Stimulated activated memory B cell treated with anti-CD40 and anti-IgM and Interleukin-4, amounts not matched to agents 10 μg/mL and 1 μg/mL and 100 μg/mL, for 72 hours (primary cell): ENCODE measurements around the gene KRTAP5-2.

Source experiments
- ATAC-seq: fragments of 150-1000 bp; cut with Tn5 transposase; 2 replicates; pipeline ENCODE4 v1.10.0; 2021
- H3K27ac Mint-ChIP-seq: one replicate; pipeline ENCODE4 v1.8.0; 2022; ENCODE audit warnings: mild to moderate bottlenecking, mixed read lengths
- H3K27me3 Mint-ChIP-seq: one replicate; pipeline ENCODE4 v1.8.0; 2022; ENCODE audit warnings: mixed read lengths
- H3K36me3 Mint-ChIP-seq: one replicate; pipeline ENCODE4 v1.8.0; 2022; ENCODE audit warnings: mixed read lengths
- H3K4me1 Mint-ChIP-seq: one replicate; pipeline ENCODE4 v1.8.0; 2022; ENCODE audit warnings: mixed read lengths
- H3K4me3 Mint-ChIP-seq: one replicate; pipeline ENCODE4 v1.8.0; 2022; ENCODE audit warnings: mild to moderate bottlenecking, moderate library complexity, mixed read lengths
- H3K9me3 Mint-ChIP-seq: one replicate; pipeline ENCODE4 v1.8.0; 2022; ENCODE audit warnings: mixed read lengths

The KRTAP5-2 gene

DNA sequence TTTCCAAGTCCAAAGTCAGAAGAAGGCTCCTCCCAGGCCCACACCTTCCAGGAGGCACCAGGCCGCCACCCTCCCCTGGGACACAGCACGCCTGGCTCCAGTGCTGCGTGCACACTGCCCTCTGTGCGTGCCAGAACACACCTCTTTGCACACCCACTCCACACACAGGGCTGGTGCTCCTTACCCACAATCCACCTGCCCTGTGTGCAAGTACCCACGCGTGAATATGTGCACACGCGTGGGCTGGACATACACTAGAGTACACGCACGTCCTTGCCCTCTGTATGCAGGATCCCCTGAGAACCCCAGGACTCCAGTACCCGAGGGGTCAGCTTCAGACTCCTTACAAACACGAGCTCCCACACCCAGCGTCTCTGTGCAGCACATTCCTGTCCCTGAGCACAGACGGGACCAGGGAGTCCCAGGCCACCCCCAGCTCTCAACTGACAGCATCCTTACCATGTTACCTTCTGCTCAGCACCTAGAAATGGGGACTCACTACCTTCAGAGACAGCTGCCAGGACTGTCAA is 28.8 kb downstream of the KRTAP5-2 start:
- ATAC-seq, result no peak
- Mint-ChIP-seq H3K4me3 (no peak overlapping the region), H3K9me3 (no peaks in the 10 kb centered on the region), H3K4me1 (peaks cover 30% of the 10 kb centered on the region), H3K36me3 (no peaks in the 10 kb centered on the region), H3K27ac (no peak overlapping the region), H3K27me3 (peaks cover 17% of the 10 kb centered on the region)

DNA sequence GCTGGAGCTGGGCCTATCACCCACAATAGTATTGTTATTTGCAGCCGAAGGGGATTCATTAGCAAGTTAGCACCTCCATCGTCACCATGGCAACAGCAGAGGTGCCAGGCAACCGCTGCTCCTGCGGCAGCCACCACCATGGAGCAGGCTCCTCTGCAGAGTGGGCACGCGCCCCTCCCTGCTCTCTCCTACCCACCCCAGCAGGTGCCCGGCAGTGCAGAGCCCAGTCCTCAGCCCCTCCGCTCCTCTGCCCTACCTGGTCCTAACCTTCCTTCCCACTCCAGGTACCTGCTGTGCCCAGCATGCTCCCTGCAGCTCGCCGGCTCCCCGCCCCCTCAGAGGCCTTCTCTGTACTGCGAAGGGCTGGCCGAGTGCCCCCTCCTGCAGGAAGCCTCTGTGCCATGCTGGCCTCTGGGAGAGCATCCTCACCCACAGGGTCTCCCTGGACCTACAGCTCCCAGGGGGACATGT is 29.6 kb downstream of the KRTAP5-2 start:
- H3K27me3 Mint-ChIP-seq, result peaks cover 17% of the 10 kb centered on the region
- H3K4me3 Mint-ChIP-seq, result no peak overlapping the region
- no peaks in the 10 kb centered on the region for H3K36me3 Mint-ChIP-seq
- H3K27ac Mint-ChIP-seq, result no peak overlapping the region
- ATAC-seq, result no peak
- peaks cover 22% of the 10 kb centered on the region for H3K4me1 Mint-ChIP-seq
- no peaks in the 10 kb centered on the region for H3K9me3 Mint-ChIP-seq

DNA sequence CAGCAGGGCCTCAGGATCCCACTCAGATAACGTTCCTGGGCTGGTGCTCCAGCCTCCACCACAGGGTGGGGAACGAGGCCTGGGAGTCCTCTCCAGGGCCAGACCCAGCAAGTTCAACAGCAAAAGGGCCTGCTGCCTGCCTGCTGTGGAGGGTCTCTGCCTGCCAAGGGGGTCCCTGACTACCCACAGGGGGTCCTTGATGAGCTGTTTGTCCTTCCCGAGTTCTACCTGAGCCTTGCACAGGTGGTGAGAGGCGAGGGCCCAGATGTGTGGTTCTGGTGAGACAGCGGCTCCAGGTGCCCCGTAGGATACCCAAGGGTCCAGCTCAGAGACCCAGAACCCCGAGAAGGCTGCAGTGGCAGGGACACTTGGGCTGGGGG is 30.4 kb downstream of the KRTAP5-2 start:
- Mint-ChIP-seq H3K27me3 (peaks cover 17% of the 10 kb centered on the region), H3K27ac (no peak overlapping the region), H3K4me1 (peaks cover 18% of the 10 kb centered on the region)

DNA sequence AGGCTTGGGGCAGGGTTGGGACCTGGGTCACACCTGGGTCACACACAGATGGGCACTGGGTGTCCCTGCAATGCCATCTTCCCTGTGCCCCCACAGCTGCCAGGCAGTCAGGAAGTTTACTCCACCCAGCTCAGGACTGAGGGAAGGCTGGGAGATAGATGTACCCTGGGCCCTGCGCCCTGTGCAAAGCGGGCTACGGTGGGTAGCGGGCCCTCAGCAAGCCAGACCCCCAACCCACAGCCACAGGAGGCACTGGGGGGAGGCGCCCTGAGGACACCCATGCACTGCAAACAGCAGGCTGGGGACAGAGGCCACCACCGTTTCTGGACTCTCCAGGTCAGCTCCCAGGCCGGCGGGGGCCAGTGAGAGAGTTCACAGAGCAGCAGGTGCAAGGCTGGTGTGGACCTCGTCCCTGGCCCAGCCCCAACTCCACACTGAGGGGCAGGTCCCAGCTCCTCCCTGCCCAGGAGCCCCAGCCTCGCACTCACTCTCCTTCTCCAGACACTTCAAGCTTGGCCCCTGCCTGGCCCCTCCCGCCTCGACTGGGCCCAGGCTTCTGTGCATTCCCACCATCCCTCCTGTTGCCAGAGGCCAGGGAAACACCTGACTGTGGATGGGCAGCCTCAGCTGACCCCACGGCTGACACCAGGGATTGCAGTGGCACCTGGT is 30.9 kb downstream of the KRTAP5-2 start:
- H3K27me3 Mint-ChIP-seq, result peaks cover 17% of the 10 kb centered on the region
- H3K27ac Mint-ChIP-seq, result no peak overlapping the region
- H3K9me3 Mint-ChIP-seq, result no peaks in the 10 kb centered on the region
- H3K4me1 Mint-ChIP-seq, result peaks cover 18% of the 10 kb centered on the region
- ATAC-seq, result no peak
- H3K4me3 Mint-ChIP-seq, result no peak overlapping the region
- no peaks in the 10 kb centered on the region for H3K36me3 Mint-ChIP-seq

More for the DNA sequence above, 30.4 kb downstream of the KRTAP5-2 start:
- H3K36me3 Mint-ChIP-seq, result no peaks in the 10 kb centered on the region
- H3K9me3 Mint-ChIP-seq, result no peaks in the 10 kb centered on the region
- no peak overlapping the region for H3K4me3 Mint-ChIP-seq
- ATAC-seq, result no peak

DNA sequence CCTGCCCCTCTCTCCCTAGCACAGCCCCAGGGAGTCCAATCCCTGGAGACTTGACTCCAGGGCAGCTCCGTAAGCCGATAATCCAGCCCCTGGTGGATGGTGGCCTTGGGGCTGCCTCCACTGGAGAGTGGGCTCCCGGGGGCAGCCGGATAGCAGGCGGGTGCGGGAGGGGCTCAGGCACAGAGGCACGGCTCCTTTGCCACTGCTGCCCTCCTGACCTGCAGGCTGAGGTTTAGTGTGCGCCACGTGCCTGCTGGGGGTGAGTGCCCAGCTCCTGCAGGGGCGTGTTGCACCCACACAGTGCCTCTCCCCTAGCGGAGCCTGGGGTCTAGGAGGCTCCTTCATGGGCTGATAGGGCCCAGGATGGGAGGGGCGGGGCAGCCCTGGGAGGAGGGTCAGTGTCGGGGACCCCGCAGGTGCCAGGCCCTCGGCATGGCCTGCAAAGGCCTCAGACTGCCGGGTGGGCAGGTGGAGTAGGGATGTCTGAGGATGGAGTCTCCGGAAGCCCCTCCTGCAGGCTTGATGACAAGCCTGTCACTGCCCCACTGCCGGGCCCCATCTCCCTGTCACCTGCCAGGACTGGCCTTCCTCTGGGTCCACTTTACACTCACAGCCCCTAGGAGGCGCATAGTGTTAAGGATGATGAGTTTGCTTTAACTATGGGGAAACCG is 31.6 kb downstream of the KRTAP5-2 start:
- Mint-ChIP-seq H3K9me3 (no peaks in the 10 kb centered on the region), H3K36me3 (no peaks in the 10 kb centered on the region), H3K4me1 (peaks cover 18% of the 10 kb centered on the region), H3K27me3 (peaks cover 23% of the 10 kb centered on the region), H3K4me3 (no peak overlapping the region), H3K27ac (no peak overlapping the region)
- ATAC-seq, result no peak

DNA sequence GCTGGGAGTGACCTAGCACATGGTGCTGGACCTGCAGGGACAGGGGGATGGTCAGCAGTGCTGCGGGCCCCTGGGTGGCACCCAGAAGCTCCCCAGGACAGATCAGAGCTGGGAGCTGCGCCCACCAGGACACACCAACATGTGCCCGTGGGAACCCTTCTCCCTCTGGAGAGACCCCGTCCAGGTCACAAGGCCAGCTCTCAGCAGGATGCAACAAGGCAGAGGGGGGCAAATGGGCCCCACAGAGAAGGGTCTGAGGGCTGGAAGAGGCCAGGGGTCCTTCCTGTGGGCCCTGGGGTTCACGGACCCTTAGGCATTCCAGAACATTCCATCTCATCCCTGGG is 32.2 kb downstream of the KRTAP5-2 start:
- Mint-ChIP-seq H3K9me3 (no peaks in the 10 kb centered on the region), H3K27me3 (peaks cover 25% of the 10 kb centered on the region), H3K27ac (no peak overlapping the region), H3K36me3 (no peaks in the 10 kb centered on the region), H3K4me1 (peaks cover 18% of the 10 kb centered on the region), H3K4me3 (no peak overlapping the region)
- ATAC-seq, result no peak

DNA sequence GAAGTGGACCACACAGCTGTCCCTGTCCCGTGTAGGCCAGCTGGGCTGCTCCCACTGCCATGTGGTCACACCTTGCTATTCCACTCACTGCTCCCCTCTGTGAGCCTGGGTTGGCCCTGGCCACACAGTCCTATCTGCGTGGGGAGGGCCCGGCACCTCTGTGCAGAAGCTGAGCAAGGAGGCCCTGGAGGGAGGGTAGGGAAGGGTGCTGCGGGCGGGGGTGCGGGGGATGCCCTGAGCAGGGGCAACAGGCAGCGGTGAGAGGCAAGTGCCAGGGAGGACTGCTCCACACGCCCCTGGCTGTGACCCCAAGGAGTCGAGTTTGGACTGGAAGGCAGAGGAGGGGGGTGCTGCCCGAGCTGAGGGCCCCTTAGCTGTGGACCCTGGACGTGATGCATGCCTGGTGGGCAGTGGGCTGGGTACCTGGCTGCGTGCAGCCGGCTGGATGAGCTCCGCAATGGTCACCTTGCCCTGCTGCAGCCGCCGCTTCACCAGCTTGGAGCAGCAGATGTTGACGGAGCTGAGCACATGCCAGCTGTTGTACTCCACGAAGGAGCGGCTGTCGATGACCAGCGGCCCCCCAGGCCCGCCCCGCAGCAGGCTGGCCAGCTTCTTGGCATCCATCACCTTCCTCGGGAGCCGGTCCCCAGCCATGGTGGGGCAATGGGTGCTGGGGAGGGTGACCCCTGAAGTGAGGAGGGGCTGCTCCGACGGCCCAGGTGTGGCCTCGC is 32.8 kb downstream of the KRTAP5-2 start:
- no peaks in the 10 kb centered on the region for H3K36me3 Mint-ChIP-seq
- H3K4me1 Mint-ChIP-seq, result peaks cover 13% of the 10 kb centered on the region
- ATAC-seq, result no peak
- H3K9me3 Mint-ChIP-seq, result no peaks in the 10 kb centered on the region
- H3K27me3 Mint-ChIP-seq, result peaks cover 25% of the 10 kb centered on the region
- H3K4me3 Mint-ChIP-seq, result no peak overlapping the region
- no peak overlapping the region for H3K27ac Mint-ChIP-seq

DNA sequence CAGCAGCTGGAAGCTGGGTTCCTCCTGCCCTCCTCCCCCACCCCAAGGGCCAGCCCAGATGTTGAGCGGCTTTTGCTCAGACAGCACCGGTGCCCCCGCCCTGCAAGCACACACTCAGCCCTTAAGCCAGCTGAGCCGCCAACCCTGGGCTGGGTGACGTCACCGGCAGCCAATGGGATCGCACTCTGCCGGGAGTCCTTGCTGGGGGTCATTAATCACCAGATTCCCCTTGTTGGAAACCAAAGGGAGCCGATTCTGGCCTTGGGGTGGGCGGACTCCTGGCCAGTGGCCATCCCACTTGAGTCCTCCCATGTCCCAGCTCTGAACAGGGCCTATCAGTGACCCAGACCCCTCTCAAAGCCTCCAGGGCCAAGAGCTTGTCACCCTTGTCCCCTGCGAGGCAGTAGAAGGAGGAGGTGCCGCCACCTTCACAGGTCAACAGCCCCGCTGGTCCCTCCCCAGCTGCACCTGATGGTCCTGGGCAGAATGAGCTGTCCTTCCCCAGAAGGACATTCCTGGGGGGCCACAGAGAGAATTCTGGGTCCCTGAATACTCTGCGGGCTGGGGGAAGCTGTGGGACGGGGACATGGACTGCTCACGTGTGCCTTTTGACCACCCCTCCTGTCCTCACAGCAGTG is 33.4 kb downstream of the KRTAP5-2 start:
- Mint-ChIP-seq H3K27me3 (peaks cover 25% of the 10 kb centered on the region), H3K9me3 (no peaks in the 10 kb centered on the region), H3K36me3 (no peaks in the 10 kb centered on the region), H3K4me1 (peaks cover 8% of the 10 kb centered on the region), H3K27ac (no peak overlapping the region), H3K4me3 (no peak overlapping the region)
- no peak for ATAC-seq

DNA sequence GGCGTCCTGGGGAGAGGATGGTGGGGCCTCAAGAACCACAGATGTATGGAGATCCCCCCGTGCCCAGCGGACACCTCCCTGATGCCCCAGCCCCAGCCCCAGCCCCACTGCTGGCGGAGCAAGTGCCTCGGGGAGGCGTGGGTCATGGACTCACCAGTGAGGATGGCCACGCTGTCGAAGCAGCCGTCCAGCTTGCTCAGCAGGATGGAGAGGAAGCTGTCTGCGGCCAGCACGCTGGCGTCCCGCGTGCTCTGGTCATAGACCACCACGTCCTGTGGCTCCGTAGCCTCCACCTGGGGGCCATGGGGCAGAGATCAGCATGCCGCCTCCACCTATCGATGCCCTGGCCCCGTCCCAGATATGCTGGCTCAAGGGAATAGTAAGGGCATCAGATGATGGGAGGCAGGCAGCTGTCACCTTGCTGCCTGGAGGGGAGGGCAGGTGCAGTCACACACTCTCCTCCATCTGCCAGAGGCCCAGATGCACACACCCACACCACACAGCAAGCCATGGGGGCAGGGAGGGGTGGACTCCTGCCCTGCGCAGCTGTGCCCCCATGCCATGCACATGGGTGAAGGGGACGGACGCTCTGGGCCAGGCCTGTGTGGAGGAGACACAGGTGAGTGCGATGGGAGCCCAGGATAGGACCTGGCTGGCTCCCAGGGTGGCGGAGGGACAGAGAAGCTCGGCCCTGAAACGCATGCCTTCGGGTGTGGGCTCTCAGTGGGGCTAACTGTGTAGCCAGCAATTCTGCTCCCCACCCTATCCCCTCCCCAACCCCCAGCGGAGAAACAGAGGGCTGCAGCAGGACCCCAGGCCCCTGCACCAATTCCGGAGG is 34.2 kb downstream of the KRTAP5-2 start:
- ATAC-seq, result no peak
- Mint-ChIP-seq H3K27me3 (peaks cover 32% of the 10 kb centered on the region), H3K4me3 (no peak overlapping the region), H3K4me1 (peaks cover 9% of the 10 kb centered on the region), H3K36me3 (no peaks in the 10 kb centered on the region), H3K9me3 (no peaks in the 10 kb centered on the region), H3K27ac (no peak overlapping the region)

DNA sequence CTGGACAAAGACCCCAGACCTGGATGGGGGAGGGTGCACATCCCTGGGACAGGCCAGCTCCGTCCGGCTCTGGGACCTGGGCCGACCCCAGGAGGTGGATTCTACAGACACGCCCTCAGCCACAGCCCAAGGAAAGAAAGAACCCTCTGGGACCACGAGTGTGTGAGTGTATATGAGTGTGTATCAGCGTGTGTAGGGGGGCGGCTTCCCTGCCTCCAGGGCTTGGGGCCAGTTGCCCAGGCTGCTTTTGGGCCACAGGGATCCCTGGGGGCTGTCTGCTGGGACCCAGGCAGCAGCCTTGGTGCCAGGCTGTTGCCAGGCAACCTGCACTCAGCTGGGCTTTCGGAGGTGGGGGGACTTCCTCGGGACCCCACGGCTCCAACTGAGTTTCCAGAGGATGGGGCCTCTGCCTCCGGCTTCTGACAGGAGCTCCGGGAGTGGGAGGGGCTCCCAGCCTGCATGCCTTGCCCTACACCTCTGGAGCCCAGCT is 34.9 kb downstream of the KRTAP5-2 start:
- H3K4me1 Mint-ChIP-seq, result peaks cover 14% of the 10 kb centered on the region
- no peak overlapping the region for H3K4me3 Mint-ChIP-seq
- H3K27ac Mint-ChIP-seq, result no peak overlapping the region
- no peaks in the 10 kb centered on the region for H3K9me3 Mint-ChIP-seq
- no peaks in the 10 kb centered on the region for H3K36me3 Mint-ChIP-seq
- peaks cover 36% of the 10 kb centered on the region for H3K27me3 Mint-ChIP-seq
- ATAC-seq, result no peak

DNA sequence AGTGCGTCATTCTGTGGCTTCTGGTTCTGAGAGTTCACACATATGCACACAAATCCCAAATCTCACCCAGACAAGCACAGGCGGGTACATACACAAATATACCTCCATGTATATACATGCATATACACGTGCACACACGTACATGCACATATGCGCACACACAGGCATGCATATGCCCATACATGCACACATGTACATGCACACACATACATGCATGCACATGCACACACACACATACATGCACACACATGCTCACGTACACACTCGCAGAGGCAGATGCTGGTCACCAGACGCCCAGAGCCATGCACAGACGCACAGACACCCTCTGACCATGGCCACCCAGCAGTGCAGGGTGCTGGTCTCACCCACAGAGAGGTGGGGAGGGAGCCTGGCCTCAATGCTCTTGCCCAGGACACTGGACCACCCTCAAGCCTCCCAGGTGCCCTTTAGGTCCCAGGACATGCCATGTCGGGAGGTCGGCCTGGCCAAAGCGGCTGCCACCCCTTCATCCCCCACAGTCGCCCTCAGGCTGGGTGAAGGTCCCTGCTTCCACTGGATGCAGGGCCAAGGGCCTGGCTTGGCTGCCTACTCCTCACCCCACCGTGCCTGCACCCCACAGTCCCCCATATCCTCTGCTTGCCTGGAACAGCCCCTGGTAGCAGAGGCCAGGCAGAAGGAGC is 35.5 kb downstream of the KRTAP5-2 start:
- peaks cover 41% of the 10 kb centered on the region for H3K27me3 Mint-ChIP-seq
- peaks cover 3% of the 10 kb centered on the region for H3K36me3 Mint-ChIP-seq
- no peak for ATAC-seq
- H3K4me3 Mint-ChIP-seq, result no peak overlapping the region
- no peaks in the 10 kb centered on the region for H3K9me3 Mint-ChIP-seq
- peaks cover 14% of the 10 kb centered on the region for H3K4me1 Mint-ChIP-seq
- H3K27ac Mint-ChIP-seq, result no peak overlapping the region

DNA sequence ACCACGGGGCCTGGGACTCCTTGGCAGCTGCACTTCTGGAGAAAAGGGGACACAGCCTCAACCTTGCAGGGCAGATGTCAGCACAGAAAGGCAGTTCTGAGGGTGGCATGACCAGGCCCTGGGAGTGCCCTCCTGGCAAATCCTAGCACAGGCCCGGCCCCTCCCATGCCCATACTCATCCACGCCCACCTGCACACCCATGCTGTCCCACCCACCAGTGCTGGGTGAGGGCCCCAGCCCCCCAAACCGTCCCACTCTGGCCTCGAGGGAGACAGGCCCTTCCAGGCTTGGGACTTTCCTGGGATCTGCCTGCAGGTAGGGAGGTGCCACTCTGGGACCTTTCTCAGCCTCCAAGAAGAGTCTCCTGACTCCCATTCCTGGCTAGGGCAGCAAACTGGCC is 36.1 kb downstream of the KRTAP5-2 start:
- no peaks in the 10 kb centered on the region for H3K9me3 Mint-ChIP-seq
- no peak overlapping the region for H3K4me3 Mint-ChIP-seq
- peaks cover 46% of the 10 kb centered on the region for H3K27me3 Mint-ChIP-seq
- peaks cover 6% of the 10 kb centered on the region for H3K36me3 Mint-ChIP-seq
- ATAC-seq, result no peak
- H3K4me1 Mint-ChIP-seq, result peaks cover 14% of the 10 kb centered on the region
- no peak overlapping the region for H3K27ac Mint-ChIP-seq

DNA sequence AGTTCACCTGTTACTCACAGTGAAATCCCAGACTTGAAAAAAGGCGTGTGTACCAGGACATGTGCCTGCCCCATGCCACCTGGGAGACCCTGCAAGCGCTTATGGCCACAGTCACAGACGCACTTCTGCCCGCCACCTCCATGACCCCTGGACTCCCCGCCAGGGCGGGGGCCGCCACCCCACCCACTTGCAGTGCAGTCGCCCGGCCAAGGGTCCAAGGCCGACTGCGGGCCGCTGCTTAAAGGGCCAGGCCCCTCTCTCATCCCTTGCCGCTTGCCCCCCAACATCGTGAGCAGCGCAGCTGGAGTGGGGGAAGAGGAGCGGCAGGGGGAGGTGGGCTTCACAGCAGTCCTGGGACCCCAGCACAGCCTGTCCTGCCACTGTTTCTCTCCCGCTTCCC is 36.8 kb downstream of the KRTAP5-2 start:
- H3K4me1 Mint-ChIP-seq, result peaks cover 14% of the 10 kb centered on the region
- H3K4me3 Mint-ChIP-seq, result no peak overlapping the region
- H3K36me3 Mint-ChIP-seq, result peaks cover 6% of the 10 kb centered on the region
- H3K27ac Mint-ChIP-seq, result no peak overlapping the region
- H3K27me3 Mint-ChIP-seq, result peaks cover 43% of the 10 kb centered on the region
- no peaks in the 10 kb centered on the region for H3K9me3 Mint-ChIP-seq
- no peak for ATAC-seq

DNA sequence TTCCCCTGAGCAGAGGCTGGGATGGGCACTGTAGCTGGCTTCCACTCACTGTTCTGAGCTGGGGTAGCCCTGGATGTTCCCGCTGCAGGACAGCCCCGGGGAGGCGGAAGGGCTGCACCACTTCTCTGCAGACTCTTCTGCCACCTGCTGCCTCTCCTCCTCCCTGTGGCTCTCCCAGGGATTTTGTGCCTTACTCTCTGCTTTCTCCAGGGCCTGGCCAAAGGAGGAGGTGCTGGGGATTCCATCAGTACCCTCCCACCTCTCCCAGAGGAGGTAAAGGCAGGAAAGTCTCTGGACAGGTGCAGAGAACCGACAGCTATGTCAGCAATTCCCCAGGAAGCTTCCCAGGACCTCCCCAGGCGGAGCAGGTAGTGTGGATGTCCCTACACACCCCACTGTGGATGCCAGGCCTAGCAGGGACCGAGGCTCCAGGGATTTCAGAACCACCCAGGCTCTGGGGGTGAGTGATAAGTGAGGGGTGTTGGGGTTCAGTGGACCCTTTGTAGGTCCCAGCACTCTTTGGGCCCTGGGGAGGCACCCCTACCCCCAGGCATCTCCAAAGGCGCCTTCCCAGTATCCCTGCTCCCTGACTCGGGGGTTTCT is 37.3 kb downstream of the KRTAP5-2 start:
- Mint-ChIP-seq H3K27ac (no peak overlapping the region), H3K4me3 (no peak overlapping the region), H3K4me1 (peaks cover 14% of the 10 kb centered on the region), H3K36me3 (peaks cover 6% of the 10 kb centered on the region), H3K9me3 (no peaks in the 10 kb centered on the region), H3K27me3 (peaks cover 41% of the 10 kb centered on the region)
- no peak for ATAC-seq
